Panc1 (cell line): Measurements from ENCODE around the gene IQUB.
"Not testable (repeated sequence)": the region's sequence is repeated elsewhere in the genome, so short reads cannot be mapped to it uniquely, and the experiment has no call there.

ENCODE experiments used
- POLR2AphosphoS5 ChIP-seq: IDR thresholded peaks from 2 replicates; pipeline ENCODE4 v1.6.1; 2012; ENCODE audit warnings: mild to moderate bottlenecking, low read depth, low read length, moderate library complexity
- TF ChIP-seq, protein P1 (sequence below): fragments of 450-650 bp; IDR thresholded peaks from 2 replicates; pipeline ENCODE4 v1.5.1; 2017; ENCODE audit warnings: mild to moderate bottlenecking
- TF ChIP-seq, protein P2 (sequence below), 2 experiments: IDR thresholded peaks; 2 replicates each; pipeline ENCODE4 v1.6.1; 2011 to 2012; ENCODE audit warnings: low read depth in 2 of 2, control low read depth in 1 of 2, low read length in 1 of 2, mild to moderate bottlenecking in 1 of 2, moderate library complexity in 1 of 2; ENCODE audit not compliant: insufficient read depth in 1 of 2

DNA sequence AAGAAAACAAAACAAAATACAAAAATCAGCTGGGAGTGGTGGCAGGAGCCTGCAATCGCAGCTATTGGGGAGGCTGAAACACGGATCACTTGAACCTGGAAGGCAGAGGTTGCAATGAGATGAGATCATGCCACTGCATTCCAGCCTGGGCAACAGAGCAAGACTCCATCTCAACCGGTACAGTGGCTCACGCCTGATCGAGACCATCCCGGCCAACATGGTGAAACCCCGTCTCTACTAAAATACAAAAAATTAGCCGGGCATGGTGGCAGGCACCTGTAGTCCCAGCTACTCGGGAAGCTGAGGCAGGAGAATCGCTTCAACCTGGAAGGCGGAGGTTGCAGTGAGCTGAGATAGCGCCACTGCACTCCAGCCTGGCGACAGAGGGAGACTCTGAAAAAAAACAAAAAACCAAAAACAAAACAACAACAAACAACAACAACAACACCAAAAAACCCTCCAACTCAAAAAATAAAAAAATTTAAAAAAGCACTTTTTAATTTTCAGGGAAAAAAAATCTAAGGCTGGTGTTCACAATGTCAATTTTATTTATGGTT is 4.3 kb downstream of the IQUB start:
- TF ChIP-seq, protein P1, sequence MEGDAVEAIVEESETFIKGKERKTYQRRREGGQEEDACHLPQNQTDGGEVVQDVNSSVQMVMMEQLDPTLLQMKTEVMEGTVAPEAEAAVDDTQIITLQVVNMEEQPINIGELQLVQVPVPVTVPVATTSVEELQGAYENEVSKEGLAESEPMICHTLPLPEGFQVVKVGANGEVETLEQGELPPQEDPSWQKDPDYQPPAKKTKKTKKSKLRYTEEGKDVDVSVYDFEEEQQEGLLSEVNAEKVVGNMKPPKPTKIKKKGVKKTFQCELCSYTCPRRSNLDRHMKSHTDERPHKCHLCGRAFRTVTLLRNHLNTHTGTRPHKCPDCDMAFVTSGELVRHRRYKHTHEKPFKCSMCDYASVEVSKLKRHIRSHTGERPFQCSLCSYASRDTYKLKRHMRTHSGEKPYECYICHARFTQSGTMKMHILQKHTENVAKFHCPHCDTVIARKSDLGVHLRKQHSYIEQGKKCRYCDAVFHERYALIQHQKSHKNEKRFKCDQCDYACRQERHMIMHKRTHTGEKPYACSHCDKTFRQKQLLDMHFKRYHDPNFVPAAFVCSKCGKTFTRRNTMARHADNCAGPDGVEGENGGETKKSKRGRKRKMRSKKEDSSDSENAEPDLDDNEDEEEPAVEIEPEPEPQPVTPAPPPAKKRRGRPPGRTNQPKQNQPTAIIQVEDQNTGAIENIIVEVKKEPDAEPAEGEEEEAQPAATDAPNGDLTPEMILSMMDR = not testable (repeated sequence)
- TF ChIP-seq POLR2AphosphoS5 = not testable (repeated sequence)
- TF ChIP-seq, protein P2, sequence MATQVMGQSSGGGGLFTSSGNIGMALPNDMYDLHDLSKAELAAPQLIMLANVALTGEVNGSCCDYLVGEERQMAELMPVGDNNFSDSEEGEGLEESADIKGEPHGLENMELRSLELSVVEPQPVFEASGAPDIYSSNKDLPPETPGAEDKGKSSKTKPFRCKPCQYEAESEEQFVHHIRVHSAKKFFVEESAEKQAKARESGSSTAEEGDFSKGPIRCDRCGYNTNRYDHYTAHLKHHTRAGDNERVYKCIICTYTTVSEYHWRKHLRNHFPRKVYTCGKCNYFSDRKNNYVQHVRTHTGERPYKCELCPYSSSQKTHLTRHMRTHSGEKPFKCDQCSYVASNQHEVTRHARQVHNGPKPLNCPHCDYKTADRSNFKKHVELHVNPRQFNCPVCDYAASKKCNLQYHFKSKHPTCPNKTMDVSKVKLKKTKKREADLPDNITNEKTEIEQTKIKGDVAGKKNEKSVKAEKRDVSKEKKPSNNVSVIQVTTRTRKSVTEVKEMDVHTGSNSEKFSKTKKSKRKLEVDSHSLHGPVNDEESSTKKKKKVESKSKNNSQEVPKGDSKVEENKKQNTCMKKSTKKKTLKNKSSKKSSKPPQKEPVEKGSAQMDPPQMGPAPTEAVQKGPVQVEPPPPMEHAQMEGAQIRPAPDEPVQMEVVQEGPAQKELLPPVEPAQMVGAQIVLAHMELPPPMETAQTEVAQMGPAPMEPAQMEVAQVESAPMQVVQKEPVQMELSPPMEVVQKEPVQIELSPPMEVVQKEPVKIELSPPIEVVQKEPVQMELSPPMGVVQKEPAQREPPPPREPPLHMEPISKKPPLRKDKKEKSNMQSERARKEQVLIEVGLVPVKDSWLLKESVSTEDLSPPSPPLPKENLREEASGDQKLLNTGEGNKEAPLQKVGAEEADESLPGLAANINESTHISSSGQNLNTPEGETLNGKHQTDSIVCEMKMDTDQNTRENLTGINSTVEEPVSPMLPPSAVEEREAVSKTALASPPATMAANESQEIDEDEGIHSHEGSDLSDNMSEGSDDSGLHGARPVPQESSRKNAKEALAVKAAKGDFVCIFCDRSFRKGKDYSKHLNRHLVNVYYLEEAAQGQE (IDR thresholded peaks at IDR 0.05; ENCODE audit: insufficient read depth in 1 of 2, low read depth in 2 of 2, low read length in 1 of 2) = not testable (repeated sequence)
